ENCODE results near the gene SARS2.
"Not testable (repeated sequence)": the region's sequence is repeated elsewhere in the genome, so short reads cannot be mapped to it uniquely, and the experiment has no call there.

The SARS2 gene

GRCh38 chr19:38891771-38892170, 38.8 kb downstream of the SARS2 start:
- no peak for FAIRE-seq

DNA sequence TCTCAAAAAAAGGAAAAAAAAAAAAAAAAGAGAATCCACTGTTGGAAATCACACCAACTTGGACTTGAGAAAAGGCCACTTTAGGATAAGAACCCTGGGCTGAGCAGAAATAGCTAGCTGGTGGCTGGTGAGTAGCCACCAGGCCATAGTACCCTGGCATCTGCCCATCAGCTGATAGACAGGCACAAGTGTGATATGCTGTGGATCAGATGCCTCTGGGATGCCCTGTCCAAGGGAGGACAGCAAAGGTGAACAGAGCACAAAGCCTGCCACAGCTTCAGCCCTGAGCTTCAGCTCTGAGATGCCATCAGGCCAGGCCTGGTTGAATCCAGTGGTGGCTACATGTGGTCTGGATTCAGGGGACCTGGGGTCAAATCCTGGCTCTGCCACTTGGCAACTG, 39.9 kb downstream of the SARS2 start:
- no peak for FAIRE-seq

GRCh38 chr19:38889803-38890202, 40.8 kb downstream of the SARS2 start:
- FAIRE-seq, result no peak

- no peak for FAIRE-seq
These were observed 41.7 kb downstream of the SARS2 start for GRCh38 chr19:38888876-38889275.

GRCh38 chr19:38884691-38885090, 45.9 kb downstream of the SARS2 start:
- FAIRE-seq, result not testable (repeated sequence)

DNA sequence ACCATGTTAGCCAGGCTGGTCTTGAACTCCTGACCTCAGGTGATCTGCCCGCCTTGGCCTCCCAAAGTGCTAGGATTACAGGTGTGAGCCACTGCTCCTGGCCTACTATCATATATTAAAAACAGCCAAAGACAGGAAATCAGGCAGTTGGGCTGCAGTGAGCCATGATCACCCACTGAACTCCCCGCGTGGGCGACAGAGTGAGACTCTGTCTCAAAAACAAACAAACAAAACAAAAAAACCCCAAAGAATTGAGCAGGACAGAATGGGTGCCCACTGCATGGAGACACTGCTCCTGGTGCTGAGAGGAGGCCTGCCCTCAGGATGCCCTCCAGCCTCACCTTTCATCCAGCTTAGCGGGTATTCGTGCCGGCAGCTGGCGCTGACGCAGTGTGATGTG, 47.3 kb downstream of the SARS2 start:
- no peak for FAIRE-seq

DNA sequence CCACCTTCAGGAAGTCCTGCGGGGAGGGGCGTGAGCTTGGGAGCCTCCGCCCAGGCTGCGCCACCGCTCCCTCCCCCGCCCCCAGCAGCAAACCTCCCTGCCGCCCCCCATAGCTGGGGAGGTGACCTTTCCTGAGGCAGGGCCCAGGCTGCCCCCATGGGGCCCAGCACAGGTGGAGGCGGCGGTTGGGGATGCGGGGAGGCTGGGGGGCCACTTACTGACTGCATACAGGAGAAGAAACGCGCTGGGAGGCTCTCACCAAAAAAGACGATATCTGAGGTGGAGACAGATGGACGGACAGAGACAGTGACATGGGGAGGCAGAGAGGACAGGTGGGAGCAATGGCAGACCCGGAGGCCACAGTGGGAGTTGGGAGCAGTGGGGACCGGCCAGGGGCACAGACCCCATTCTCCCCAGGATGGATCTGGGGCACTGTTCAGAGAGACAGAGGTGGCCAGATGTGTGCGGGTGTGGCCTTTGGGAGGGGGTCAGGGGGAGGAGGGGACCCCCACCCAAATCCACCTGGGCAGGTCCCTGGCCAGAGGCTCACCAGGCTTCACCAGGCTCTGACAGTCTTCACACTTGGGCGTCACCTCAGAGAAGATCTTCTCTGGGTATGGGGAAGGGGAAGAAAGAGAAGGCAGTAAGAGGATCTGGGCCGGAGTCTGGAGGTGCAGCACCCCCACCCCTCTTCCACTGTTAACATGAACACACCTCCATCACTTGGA, 49.5 kb downstream of the SARS2 start:
- FAIRE-seq, result no peak

DNA sequence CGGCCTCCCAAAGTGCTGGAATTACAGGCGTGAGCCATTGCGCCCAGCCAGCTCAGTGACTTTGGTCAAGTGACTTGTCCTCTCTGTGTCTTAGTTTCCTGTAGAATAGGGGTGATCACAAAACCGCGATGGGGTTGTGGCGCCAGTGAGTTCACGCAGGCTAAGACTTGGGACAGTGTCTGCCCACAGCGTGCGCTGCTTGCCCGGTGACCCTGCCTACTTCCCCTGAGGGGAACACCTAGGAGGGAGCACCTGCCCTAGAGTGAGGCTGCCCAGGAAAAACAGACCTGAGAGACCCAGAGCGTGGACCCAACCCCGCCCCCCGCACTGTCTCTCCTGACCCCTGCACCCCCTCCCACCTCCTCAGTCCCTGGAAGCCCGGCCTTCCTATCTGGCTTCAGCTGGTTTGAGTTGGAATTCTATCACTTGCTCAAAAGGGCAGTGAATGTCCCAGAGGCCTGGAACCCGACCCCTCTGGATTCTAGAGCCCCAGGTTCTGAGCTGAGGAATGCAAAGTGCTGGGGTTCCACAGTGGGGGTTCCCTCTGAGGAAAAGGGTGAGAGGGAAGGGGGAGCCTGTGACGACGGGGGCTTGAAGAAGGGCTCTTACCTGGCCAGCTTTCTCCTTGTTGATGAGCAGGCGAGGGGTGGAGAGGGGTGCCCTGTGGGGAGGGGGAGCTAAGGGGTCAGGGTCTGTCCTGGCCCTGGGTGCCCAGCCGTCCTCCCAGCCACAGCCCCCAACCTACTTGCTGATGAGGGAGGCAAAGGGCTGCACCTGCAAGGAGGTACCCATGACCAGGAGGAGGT, 50.3 kb downstream of the SARS2 start:
- no peak for FAIRE-seq

DNA sequence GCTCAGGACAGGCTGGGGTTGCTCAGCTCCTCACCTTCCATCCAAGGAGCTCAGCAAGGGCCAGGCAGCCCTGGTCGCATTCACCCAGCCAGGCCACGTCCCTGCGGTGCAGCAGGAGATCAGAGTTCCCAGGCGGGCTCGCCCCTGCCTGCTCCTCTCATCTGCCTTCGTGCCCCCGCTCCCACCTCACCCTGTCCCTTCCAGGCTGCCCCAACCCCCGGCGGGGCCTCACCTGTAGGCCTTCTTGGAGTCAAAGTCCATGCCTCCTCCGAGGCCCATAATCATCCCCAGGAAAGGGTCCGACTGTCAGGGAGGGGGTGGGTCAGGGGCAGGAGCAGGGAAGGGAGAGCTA, 51.2 kb downstream of the SARS2 start:
- no peak for FAIRE-seq

DNA sequence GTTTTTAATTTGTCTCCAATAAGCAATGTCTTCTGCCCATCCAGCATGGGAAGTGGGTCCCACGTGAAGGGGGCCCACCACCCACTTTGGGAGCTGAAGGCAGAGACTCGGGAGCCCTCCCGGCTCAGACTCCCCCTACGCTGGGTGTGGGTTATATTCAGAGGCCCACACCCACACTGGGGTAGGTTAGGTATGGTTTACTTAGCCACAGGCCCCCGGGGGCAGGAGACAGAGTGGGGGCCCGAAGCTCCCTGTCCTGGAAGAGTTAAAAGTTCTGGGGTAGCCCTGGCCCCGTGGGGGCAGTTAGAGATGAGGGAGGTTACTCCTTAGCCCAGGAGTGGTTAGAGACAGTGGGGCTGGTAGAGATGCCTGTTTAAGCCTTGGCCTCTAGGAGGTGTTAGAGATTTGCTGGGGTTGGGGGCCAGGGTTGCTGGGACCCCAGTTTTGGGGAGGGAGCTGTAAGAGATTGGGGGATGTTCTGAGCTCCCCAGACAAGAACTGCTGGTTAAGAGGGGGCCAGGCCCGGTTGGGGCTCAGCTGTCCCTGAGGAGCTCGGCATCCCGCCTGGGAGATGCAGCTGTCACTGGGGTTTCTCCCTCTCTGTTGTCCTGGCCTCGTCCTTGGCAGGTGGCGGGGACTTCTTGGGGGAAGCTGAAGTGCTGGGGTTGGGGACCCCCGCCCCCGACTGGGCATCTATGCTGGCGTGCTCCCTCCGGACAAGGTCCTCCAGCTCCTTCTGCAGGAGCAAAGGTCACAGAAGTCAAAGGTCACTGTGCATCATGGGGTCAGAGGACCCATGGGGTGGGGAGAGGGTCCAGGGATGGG, 51.8 kb downstream of the SARS2 start:
- FAIRE-seq, result no peak

DNA sequence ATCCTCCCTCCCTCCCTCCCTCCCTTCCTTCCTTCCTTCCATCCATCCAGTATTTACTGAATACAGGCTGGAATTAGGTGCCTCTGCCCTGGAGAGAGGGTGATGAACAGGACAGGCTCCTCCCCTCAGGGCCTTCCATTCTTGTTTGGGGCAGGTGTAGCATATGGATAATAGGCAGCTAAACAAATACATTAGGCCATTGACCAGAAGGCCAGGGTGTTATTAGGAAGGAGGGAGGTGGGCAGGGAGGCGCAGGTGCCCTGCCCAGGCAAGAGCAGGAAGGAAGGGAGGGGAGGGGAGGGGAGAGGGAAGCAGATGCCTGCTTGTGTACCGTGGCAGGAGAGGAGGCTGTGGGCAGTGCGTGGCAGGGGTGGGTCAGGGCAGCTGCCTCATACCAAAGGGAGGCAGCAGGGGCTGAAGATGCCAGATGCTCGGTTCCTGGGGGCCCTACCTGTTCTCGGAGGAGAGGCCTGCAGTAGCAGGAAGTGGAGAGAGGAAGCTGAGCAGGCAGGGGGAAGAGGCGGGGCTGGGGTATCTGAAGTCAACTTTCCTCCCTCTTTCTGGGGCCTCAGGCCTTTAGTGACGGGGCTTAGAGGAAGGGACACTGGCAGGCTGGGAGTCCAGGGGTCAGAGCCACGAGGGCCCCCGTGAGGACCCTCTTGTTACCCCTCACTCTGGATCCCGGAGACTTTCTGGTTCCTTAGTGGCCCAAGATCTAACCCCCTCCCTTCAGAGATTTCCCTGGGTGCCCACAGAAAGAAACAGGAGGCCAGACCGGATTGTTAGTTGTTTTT, 52.6 kb downstream of the SARS2 start, which contains the start of gene RINL:
RINL (minus strand) TSS at position 495 of the 794 bp plus-strand sequence. CDS start 1,533 bp downstream, outside the sequence.
- no peak for FAIRE-seq

DNA sequence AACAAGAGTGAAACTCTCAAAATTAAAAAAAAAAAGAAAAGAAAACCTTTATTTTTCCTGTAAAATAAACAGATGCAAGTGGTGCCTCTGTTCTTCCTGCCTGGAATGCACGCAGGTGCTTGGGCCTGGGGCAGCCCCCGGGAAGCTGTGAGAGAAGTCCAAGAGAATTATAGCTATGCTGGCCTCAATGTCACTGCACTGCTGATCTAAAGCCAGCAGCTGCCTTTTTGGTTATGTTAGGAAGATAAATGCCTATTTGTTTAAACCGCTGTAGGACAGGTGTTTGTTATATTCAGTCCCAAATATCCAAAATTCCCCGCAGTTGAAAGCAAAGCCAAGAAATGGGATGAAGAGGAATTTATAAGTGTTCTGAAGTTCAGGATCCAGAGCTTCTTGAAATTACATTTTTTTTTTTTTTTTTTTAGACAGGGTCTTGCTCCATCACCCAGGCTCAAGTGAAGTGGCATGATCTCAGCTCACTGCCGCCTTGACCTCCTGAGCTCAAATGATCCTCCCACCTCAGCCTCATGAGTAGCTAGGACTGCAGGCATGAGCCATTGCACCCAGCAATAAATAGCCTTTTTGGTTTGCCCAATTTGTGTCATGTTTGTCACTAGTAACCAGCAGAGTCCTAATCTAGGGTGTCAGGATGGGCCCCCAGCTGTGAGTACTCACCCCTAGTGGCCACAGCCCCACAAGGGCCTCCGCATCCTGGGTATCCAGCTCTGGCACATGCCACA, 54.7 kb downstream of the SARS2 start:
- FAIRE-seq, result no peak

- FAIRE-seq, result not testable (repeated sequence)
These were observed 57.2 kb downstream of the SARS2 start for GRCh38 chr19:38873400-38873799.

DNA sequence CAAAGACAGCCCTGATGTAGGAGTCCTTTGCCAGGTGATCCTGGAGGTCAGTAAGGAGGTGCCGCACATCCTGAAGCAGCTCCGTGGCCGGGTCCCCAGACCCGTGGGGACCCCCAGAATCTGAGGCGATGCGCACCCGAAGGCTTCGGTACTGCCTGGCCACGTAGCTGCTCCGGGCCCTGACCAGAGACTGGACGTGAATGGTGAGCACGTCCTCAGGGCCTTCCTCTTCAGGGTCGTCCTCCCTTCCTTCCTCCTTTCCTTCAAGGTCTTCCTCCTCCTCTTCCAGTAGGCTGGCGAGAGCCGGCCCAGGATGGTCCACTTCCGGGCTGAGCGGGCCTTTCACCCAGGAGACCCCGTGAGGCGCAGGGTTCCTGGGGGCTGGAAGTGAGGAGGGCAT, 60.0 kb downstream of the SARS2 start:
- FAIRE-seq, result no peak

GRCh38 chr19:38869836-38870607, 60.5 kb downstream of the SARS2 start:
- FAIRE-seq, result no peak

DNA sequence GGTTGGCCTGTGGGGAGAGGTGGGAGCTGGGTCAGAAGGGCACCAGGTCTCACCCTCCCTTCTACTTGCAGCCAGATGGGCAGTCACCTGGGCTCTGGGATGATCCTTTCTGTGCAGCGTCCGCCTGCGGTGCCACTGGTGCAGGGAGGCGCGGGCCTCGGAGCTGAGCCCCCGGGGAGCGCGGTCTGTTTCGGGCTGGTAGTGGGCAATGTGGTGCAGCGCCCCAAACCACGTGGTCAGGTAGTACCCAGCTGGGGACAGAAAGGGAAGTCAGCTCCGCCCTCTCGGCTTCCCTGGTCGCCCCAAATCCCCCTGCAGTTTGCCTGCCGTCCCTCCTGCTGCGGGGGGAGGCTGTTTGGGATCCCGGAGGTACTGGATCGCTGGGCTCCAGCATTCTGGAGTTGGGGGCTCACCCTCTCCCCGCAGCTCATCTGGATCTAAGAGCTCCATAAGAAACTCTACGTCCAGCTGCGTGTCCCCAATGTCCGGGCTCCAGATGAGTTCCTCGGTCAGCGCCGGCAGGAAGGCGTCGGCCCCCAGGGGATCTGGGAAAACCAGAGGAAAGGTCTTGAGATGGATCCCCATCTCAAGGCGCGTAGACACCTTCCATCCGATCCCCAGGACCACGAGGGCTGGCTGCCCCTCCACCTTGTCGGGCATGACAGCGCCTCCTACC, 61.3 kb downstream of the SARS2 start:
- FAIRE-seq, result no peak

DNA sequence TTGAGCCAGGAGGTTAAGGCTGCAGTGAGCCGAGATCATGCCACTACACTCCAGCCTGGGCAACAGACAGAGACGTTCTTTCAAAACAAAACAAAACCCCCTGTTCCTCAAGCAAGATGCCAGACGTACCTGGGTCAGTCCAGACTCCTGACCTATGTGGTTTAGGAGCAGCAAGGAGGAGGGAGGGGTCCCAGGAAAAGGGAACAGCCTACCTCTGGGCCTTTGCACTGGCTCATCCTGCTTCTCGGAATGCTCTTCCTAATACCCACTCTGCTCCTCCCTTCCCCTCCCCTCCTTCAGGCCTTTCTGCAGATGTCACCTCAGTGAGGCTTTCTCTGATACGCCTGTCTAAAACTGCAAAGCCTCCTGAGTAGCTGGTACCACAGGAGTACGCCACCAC, 62.0 kb downstream of the SARS2 start:
- no peak for FAIRE-seq

DNA sequence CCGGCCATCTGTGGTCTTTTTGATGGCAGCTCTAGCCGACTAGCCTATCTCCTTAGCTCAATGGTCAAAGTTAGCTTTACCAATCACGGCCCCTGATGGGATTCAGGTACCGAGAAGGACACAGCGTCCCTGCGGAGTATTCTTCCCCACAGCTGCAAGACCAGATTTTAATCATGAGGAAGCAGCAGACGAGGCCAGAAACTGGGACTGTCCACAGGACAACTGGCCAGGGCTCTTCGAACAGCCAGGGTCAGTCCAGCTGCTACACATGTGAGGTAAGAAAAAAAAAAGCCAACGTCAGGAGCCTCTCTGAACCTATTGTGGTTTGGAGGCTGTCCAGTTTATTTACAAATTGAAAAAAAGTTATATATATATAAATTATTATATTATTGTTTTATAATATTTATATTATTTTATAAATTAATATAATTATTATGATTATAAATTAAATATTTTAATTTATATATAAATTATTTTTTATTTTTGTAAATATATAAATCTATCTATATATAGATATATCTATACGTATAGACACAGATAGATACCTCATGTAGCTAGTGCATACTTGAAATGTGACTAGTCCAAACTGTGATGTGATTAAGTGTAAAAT, 63.3 kb downstream of the SARS2 start:
- peak; percentile 66 for FAIRE-seq

Data from colon (tissue), 2 donors.